ENCODE data around the gene FGF21. TPM values are rescaled to one million over a fixed set of nuclear protein-coding genes. Genes with fewer than 3 reads are reported as not detected.

FGF21 gene
- total and polyA plus RNA-seq, 9 donors = 0.25 TPM; not detected in 8

- no peaks in the 10 kb centered on the region for H3K36me3 ChIP-seq (ENCODE audit: control insufficient read depth, insufficient read depth, low read length)
- H3K4me1 ChIP-seq (ENCODE audit: control insufficient read depth, insufficient read depth, low read length) = peaks cover 48% of the 10 kb centered on the region
- H3K4me3 ChIP-seq (ENCODE audit: low read length) = no peak overlapping the region
- H3K27ac ChIP-seq (ENCODE audit: low read length) = no peak overlapping the region
- peaks cover 2% of the 10 kb centered on the region for H3K9me3 ChIP-seq (replicated peaks; ENCODE audit: control insufficient read depth, low read depth, low read length)
- H3K27me3 ChIP-seq (ENCODE audit: control insufficient read depth, insufficient read depth, low read length) = peaks cover 23% of the 10 kb centered on the region
- no peak for DNase-seq
- WGBS (ENCODE audit: insufficient coverage) = 89% methylated on average over 7 of the region's 11 CpGs
Measured at GRCh38 chr19:48742096-48742495, 13.2 kb upstream of the FGF21 start.

GRCh38 chr19:48745208-48745995, 9.9 kb upstream of the FGF21 start:
- no peak overlapping the region for H3K4me3 ChIP-seq (ENCODE audit: low read length)
- H3K4me1 ChIP-seq (ENCODE audit: control insufficient read depth, insufficient read depth, low read length) = peaks cover 31% of the 10 kb centered on the region
- H3K27me3 ChIP-seq (ENCODE audit: control insufficient read depth, insufficient read depth, low read length) = peaks cover 31% of the 10 kb centered on the region
- DNase-seq = peak; percentile 80
- WGBS (ENCODE audit: insufficient coverage) = 13% methylated on average over 29 of the region's 33 CpGs
- H3K27ac ChIP-seq (ENCODE audit: low read length) = no peak overlapping the region
- H3K9me3 ChIP-seq (replicated peaks; ENCODE audit: control insufficient read depth, low read depth, low read length) = peaks cover 2% of the 10 kb centered on the region
- H3K36me3 ChIP-seq (ENCODE audit: control insufficient read depth, insufficient read depth, low read length) = no peaks in the 10 kb centered on the region

- no peak overlapping the region for H3K4me3 ChIP-seq (ENCODE audit: low read length)
- no peak for DNase-seq
- peaks cover 24% of the 10 kb centered on the region for H3K4me1 ChIP-seq (ENCODE audit: control insufficient read depth, insufficient read depth, low read length)
- peaks cover 2% of the 10 kb centered on the region for H3K9me3 ChIP-seq (replicated peaks; ENCODE audit: control insufficient read depth, low read depth, low read length)
- no peak overlapping the region for H3K27ac ChIP-seq (ENCODE audit: low read length)
- H3K36me3 ChIP-seq (ENCODE audit: control insufficient read depth, insufficient read depth, low read length) = no peaks in the 10 kb centered on the region
- peaks cover 38% of the 10 kb centered on the region for H3K27me3 ChIP-seq (ENCODE audit: control insufficient read depth, insufficient read depth, low read length)
- WGBS (ENCODE audit: insufficient coverage) = 58% methylated on average over 7 of the region's 8 CpGs
Measured at GRCh38 chr19:48746110-48746509, 9.2 kb upstream of the FGF21 start.

GRCh38 chr19:48746738-48747575, 8.4 kb upstream of the FGF21 start, which contains the start of gene IZUMO1:
Gene IZUMO1, minus strand, starts transcription at chr19:48746909. Its CDS starts 1,050 bp downstream, at chr19:48745859.
- H3K36me3 ChIP-seq (ENCODE audit: control insufficient read depth, insufficient read depth, low read length) = no peaks in the 10 kb centered on the region
- DNase-seq = peak; percentile 91
- peak within 1 kb of the TSS; percentile 45 for H3K4me3 ChIP-seq (ENCODE audit: low read length)
- peaks cover 2% of the 10 kb centered on the region for H3K9me3 ChIP-seq (replicated peaks; ENCODE audit: control insufficient read depth, low read depth, low read length)
- peaks cover 16% of the 10 kb centered on the region for H3K4me1 ChIP-seq (ENCODE audit: control insufficient read depth, insufficient read depth, low read length)
- peak within 1 kb of the TSS; percentile 92 for H3K27ac ChIP-seq (ENCODE audit: low read length)
- H3K27me3 ChIP-seq (ENCODE audit: control insufficient read depth, insufficient read depth, low read length) = peaks cover 46% of the 10 kb centered on the region
- WGBS (ENCODE audit: insufficient coverage) = 0% methylated on average over 19 of the region's 31 CpGs

GRCh38 chr19:48749571-48750198, 5.6 kb upstream of the FGF21 start:
- 69% methylated on average over 4 of the region's 4 CpGs for WGBS (ENCODE audit: insufficient coverage)
- Histone ChIP-seq H3K9me3 (replicated peaks; ENCODE audit: control insufficient read depth, low read depth, low read length) (peaks cover 2% of the 10 kb centered on the region), H3K4me1 (ENCODE audit: control insufficient read depth, insufficient read depth, low read length) (peaks cover 29% of the 10 kb centered on the region), H3K27me3 (ENCODE audit: control insufficient read depth, insufficient read depth, low read length) (peaks cover 71% of the 10 kb centered on the region), H3K4me3 (ENCODE audit: low read length) (no peak overlapping the region), H3K27ac (ENCODE audit: low read length) (no peak overlapping the region), H3K36me3 (ENCODE audit: control insufficient read depth, insufficient read depth, low read length) (no peaks in the 10 kb centered on the region)
- no peak for DNase-seq

- peaks cover 73% of the 10 kb centered on the region for H3K27me3 ChIP-seq (ENCODE audit: control insufficient read depth, insufficient read depth, low read length)
- peaks cover 29% of the 10 kb centered on the region for H3K4me1 ChIP-seq (ENCODE audit: control insufficient read depth, insufficient read depth, low read length)
- WGBS (ENCODE audit: insufficient coverage) = 93% methylated on average over 31 of the region's 31 CpGs
- no peaks in the 10 kb centered on the region for H3K36me3 ChIP-seq (ENCODE audit: control insufficient read depth, insufficient read depth, low read length)
- H3K27ac ChIP-seq (ENCODE audit: low read length) = no peak overlapping the region
- DNase-seq = no peak
- no peak overlapping the region for H3K4me3 ChIP-seq (ENCODE audit: low read length)
- H3K9me3 ChIP-seq (replicated peaks; ENCODE audit: control insufficient read depth, low read depth, low read length) = peaks cover 2% of the 10 kb centered on the region
Measured at GRCh38 chr19:48750351-48750750, 5.0 kb upstream of the FGF21 start.

- H3K4me1 ChIP-seq (ENCODE audit: control insufficient read depth, insufficient read depth, low read length) = peaks cover 29% of the 10 kb centered on the region
- WGBS (ENCODE audit: insufficient coverage) = 85% methylated on average over 29 of the region's 29 CpGs
- no peak for DNase-seq
- peaks cover 67% of the 10 kb centered on the region for H3K27me3 ChIP-seq (ENCODE audit: control insufficient read depth, insufficient read depth, low read length)
- no peaks in the 10 kb centered on the region for H3K36me3 ChIP-seq (ENCODE audit: control insufficient read depth, insufficient read depth, low read length)
- no peaks in the 10 kb centered on the region for H3K9me3 ChIP-seq (replicated peaks; ENCODE audit: control insufficient read depth, low read depth, low read length)
- no peak overlapping the region for H3K27ac ChIP-seq (ENCODE audit: low read length)
- no peak overlapping the region for H3K4me3 ChIP-seq (ENCODE audit: low read length)
Measured at GRCh38 chr19:48750771-48751504, 4.4 kb upstream of the FGF21 start.

GRCh38 chr19:48751845-48752495, 3.4 kb upstream of the FGF21 start:
- 14% methylated on average over 6 of the region's 20 CpGs for WGBS (ENCODE audit: insufficient coverage)
- no peaks in the 10 kb centered on the region for H3K36me3 ChIP-seq (ENCODE audit: control insufficient read depth, insufficient read depth, low read length)
- peak overlapping the region; percentile 55 for H3K27ac ChIP-seq (ENCODE audit: low read length)
- DNase-seq = no peak
- H3K4me3 ChIP-seq (ENCODE audit: low read length) = peak overlapping the region; percentile 25
- peaks cover 20% of the 10 kb centered on the region for H3K4me1 ChIP-seq (ENCODE audit: control insufficient read depth, insufficient read depth, low read length)
- H3K9me3 ChIP-seq (replicated peaks; ENCODE audit: control insufficient read depth, low read depth, low read length) = no peaks in the 10 kb centered on the region
- H3K27me3 ChIP-seq (ENCODE audit: control insufficient read depth, insufficient read depth, low read length) = peaks cover 57% of the 10 kb centered on the region

Data from muscle of leg (tissue), 11 donors.